Mesenchymal stem cell (in vitro differentiated cells and primary cell): ENCODE results near the gene MIDN.

Experiments used
- DNase-seq: peaks from one replicate; pipeline ENCODE4 v3.0.0-alpha.2; 2013
- H2AFZ ChIP-seq: one replicate; pipeline ENCODE4 v1.6.1; 2013; ENCODE audit warnings: low read depth, mild to moderate bottlenecking, control low read depth, inconsistent platforms, low read length, moderate library complexity
- H2AK5ac ChIP-seq: 2 replicates; pipeline ENCODE4 v1.6.1; 2013; ENCODE audit warnings: low read length, moderate library complexity, mild to moderate bottlenecking, inconsistent platforms; ENCODE audit not compliant: severe bottlenecking
- H2BK120ac ChIP-seq: one replicate; pipeline ENCODE4 v1.6.1; 2013; ENCODE audit warnings: low read depth, mild to moderate bottlenecking, inconsistent platforms, low read length, moderate library complexity
- H2BK12ac ChIP-seq, 2 experiments: one replicate each; pipeline ENCODE4 v1.6.1; 2013; ENCODE audit warnings: inconsistent platforms in 2 of 2, low read length in 2 of 2, mild to moderate bottlenecking in 2 of 2, moderate library complexity in 2 of 2, control low read depth in 1 of 2
- H2BK15ac ChIP-seq: one replicate; pipeline ENCODE4 v1.6.1; 2013; ENCODE audit warnings: mild to moderate bottlenecking, low read depth, inconsistent platforms; ENCODE audit not compliant: poor library complexity, severe bottlenecking
- H2BK5ac ChIP-seq: 2 replicates; pipeline ENCODE4 v1.6.1; 2013; ENCODE audit warnings: low read depth, mild to moderate bottlenecking, low read length, control low read depth, inconsistent platforms; ENCODE audit not compliant: poor library complexity, severe bottlenecking
- H3K14ac ChIP-seq, 2 experiments: one replicate each; pipeline ENCODE4 v1.6.1; 2013; ENCODE audit warnings: inconsistent platforms in 2 of 2, low read length in 2 of 2, control low read depth in 1 of 2, mild to moderate bottlenecking in 1 of 2, moderate library complexity in 1 of 2
- H3K18ac ChIP-seq, 2 experiments: one replicate each; pipeline ENCODE4 v1.6.1; 2013; ENCODE audit warnings: inconsistent platforms in 2 of 2, low read length in 2 of 2, control low read depth in 1 of 2, low read depth in 1 of 2, mild to moderate bottlenecking in 1 of 2
- H3K23ac ChIP-seq, 2 experiments: one replicate each; pipeline ENCODE4 v1.6.1; 2013; ENCODE audit warnings: inconsistent platforms in 2 of 2, low read length in 2 of 2, mild to moderate bottlenecking in 2 of 2, moderate library complexity in 2 of 2, control low read depth in 1 of 2
- H3K27ac ChIP-seq: 2 replicates; pipeline ENCODE4 v1.5.1; 2013; ENCODE audit warnings: mild to moderate bottlenecking, moderate library complexity, low read length, control low read depth, inconsistent platforms; ENCODE audit not compliant: poor library complexity, severe bottlenecking
- H3K27me3 ChIP-seq, 2 experiments: 2 replicates each; pipeline versions ENCODE4 v1.6.1 to v1.7.0; 2013; ENCODE audit warnings: low read length in 2 of 2, mild to moderate bottlenecking in 2 of 2, moderate library complexity in 2 of 2, control low read depth in 1 of 2, inconsistent platforms in 1 of 2; ENCODE audit not compliant: control insufficient read depth in 1 of 2, insufficient read depth in 1 of 2
- H3K36me3 ChIP-seq, 2 experiments: 2 replicates each; pipeline versions ENCODE4 v1.6.1 to v1.7.0; 2013; ENCODE audit warnings: low read length in 2 of 2, control low read depth in 1 of 2, inconsistent platforms in 1 of 2, low read depth in 1 of 2, mild to moderate bottlenecking in 1 of 2; ENCODE audit not compliant: insufficient read depth in 2 of 2, control insufficient read depth in 1 of 2
- H3K4ac ChIP-seq, 2 experiments: one replicate each; pipeline ENCODE4 v1.6.1; 2013; ENCODE audit warnings: inconsistent platforms in 2 of 2, low read length in 2 of 2, mild to moderate bottlenecking in 2 of 2, moderate library complexity in 2 of 2, control low read depth in 1 of 2, low read depth in 1 of 2
- H3K4me1 ChIP-seq: 2 replicates; pipeline ENCODE4 v1.6.1; 2013; ENCODE audit warnings: low read depth, low read length, control low read depth; ENCODE audit not compliant: control insufficient read depth, insufficient read depth
- H3K4me2 ChIP-seq: 2 replicates; pipeline ENCODE4 v1.6.1; 2013; ENCODE audit warnings: low read length, mild to moderate bottlenecking, inconsistent platforms; ENCODE audit not compliant: poor library complexity, severe bottlenecking
- H3K4me3 ChIP-seq, 2 experiments: 2 replicates each; pipeline versions ENCODE4 v1.5.1 to v1.7.0; 2013; ENCODE audit warnings: low read length in 2 of 2, mild to moderate bottlenecking in 2 of 2, control low read depth in 1 of 2, low read depth in 1 of 2; ENCODE audit not compliant: insufficient read depth in 1 of 2
- H3K79me1 ChIP-seq: replicated peaks from 2 replicates; pipeline ENCODE4 v1.6.1; 2013; ENCODE audit warnings: mild to moderate bottlenecking, control low read depth, low read length, inconsistent platforms; ENCODE audit not compliant: poor library complexity, severe bottlenecking
- H3K9ac ChIP-seq: 2 replicates; pipeline ENCODE4 v1.7.0; 2013; ENCODE audit warnings: mild to moderate bottlenecking, low read length, moderate library complexity
- H3K9me3 ChIP-seq: 2 replicates; pipeline ENCODE4 v1.7.0; 2013; ENCODE audit warnings: mild to moderate bottlenecking, low read length; ENCODE audit not compliant: control insufficient read depth
- H4K8ac ChIP-seq: one replicate; pipeline ENCODE4 v1.6.1; 2013; ENCODE audit warnings: inconsistent platforms, mild to moderate bottlenecking, low read length, moderate library complexity
- H4K91ac ChIP-seq: one replicate; pipeline ENCODE4 v1.6.1; 2013; ENCODE audit warnings: mild to moderate bottlenecking, low read length, inconsistent platforms
- WGBS: methylation state at CpG from one replicate; pipeline ENCODE4 v1.1.7; 2013; ENCODE audit warnings: mixed read lengths; 5-methylcytosine and 5-hydroxymethylcytosine counted together

Gene MIDN

DNA sequence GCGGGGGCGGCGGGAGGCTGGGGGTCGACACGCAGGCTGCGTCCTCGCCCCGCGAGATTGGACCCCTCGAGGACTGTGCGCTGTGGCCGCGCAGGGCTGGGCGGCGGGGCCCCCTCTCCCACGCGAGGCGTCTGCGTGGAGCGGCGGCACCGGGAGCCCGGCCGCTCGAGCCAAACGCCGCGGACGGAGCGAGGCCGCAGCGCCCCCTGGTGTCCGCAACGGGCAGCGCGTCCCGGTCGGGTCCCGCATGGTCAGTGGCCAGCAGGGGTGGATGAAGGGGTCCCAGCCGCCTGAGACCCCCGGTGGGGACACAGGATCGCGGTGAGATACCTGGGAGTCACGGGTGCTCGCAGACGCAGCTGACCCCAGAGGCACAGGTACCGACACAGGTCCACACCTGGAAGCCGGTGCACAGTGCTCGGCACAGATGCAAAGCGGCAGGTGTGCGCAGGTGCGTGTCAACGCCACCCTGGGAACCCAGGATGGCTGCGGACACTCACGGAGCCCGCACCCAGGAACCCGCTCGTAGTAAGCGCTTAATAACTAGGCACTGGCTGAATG lies 18.6 kb downstream of the MIDN start:
- Histone ChIP-seq H2BK120ac (no peak overlapping the region), H4K8ac (peak overlapping the region; percentile 4), H3K18ac (peak overlapping the region in 1 of 2 experiments; percentile 97), H2BK5ac (no peak overlapping the region), H4K91ac (peak overlapping the region; percentile 86), H3K27ac (no peak overlapping the region), H3K27me3 (no peaks in the 10 kb centered on the region), H3K23ac (peak overlapping the region in 1 of 2 experiments; percentile 85), H3K4me1 (peaks cover 72% of the 10 kb centered on the region), H3K4me2 (peak overlapping the region; percentile 91), H2AK5ac (no peak overlapping the region), H3K14ac (peak overlapping the region in 1 of 2 experiments; percentile 66), H3K4me3 (peak overlapping the region; percentile 62 to 86), H3K36me3 (peaks cover 13 to 25% of the 10 kb centered on the region in 2 experiments), H3K9me3 (no peaks in the 10 kb centered on the region), H3K9ac (peak overlapping the region; percentile 86), H2AFZ (no peak overlapping the region), H2BK15ac (peak overlapping the region; percentile 67), H3K79me1 (peaks cover 8% of the 10 kb centered on the region), H3K4ac (peak overlapping the region in 1 of 2 experiments; percentile 76), H2BK12ac (peak overlapping the region in 1 of 2 experiments; percentile 99)
- no peak for DNase-seq
- 3% methylated on average over 55 of the region's 59 CpGs for WGBS

DNA sequence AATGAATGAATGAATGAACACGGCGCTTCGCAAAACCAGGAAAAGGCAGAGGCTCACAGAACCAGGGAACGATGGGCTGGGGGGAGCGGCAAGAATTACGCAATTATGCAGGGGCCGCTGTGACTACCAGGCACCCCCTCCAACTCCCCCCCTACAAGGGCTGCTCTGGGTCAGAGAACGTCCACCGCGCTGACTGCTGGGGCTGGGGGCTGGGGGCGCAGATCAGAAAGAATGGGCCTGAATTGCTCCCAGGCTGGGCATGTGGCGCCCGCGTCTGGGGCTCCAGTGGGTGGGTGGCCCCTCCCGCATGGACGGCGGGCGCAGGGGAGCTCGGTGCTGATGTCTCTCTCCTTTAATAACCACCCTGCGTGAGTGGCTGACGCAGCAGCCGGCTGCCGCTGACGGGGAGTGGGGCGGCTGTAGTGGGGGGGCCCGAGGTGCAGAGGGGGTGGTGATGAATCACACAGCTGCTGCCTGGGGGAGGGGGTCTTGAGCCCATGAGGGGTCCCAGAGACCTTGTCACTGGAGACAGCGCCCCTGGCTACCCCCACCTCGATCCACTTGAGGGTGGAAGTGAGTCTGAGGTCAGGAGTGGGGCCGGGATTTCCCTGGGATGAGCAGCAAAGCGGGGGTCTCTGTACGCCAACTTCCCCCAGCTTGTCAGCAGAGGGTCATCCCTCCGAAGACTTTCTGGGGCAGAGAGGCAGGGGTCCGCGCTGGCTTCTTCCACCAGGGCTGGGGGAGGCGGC lies 19.3 kb downstream of the MIDN start:
- Histone ChIP-seq H3K4me1 (peaks cover 68% of the 10 kb centered on the region), H3K27ac (no peak overlapping the region), H3K36me3 (peaks cover 20 to 31% of the 10 kb centered on the region in 2 experiments), H2BK5ac (peak overlapping the region; percentile 4), H4K8ac (no peak overlapping the region), H2BK12ac (peak overlapping the region; percentile 40 to 87), H3K18ac (peak overlapping the region; percentile 9 to 70), H2BK15ac (peak overlapping the region; percentile 88), H4K91ac (no peak overlapping the region), H3K79me1 (peaks cover 8% of the 10 kb centered on the region), H3K4me3 (peak overlapping the region in 1 of 2 experiments; percentile 86), H3K9me3 (no peaks in the 10 kb centered on the region), H3K9ac (peak overlapping the region; percentile 86), H3K27me3 (no peaks in the 10 kb centered on the region), H3K14ac (no peak overlapping the region), H3K23ac (peak overlapping the region in 1 of 2 experiments; percentile 68), H3K4me2 (peak overlapping the region; percentile 91), H3K4ac (peak overlapping the region; percentile 9 to 85), H2BK120ac (peak overlapping the region; percentile 83), H2AFZ (no peak overlapping the region), H2AK5ac (no peak overlapping the region)
- 42% methylated on average over 30 of the region's 35 CpGs for WGBS
- DNase-seq = peak; percentile 75

DNA sequence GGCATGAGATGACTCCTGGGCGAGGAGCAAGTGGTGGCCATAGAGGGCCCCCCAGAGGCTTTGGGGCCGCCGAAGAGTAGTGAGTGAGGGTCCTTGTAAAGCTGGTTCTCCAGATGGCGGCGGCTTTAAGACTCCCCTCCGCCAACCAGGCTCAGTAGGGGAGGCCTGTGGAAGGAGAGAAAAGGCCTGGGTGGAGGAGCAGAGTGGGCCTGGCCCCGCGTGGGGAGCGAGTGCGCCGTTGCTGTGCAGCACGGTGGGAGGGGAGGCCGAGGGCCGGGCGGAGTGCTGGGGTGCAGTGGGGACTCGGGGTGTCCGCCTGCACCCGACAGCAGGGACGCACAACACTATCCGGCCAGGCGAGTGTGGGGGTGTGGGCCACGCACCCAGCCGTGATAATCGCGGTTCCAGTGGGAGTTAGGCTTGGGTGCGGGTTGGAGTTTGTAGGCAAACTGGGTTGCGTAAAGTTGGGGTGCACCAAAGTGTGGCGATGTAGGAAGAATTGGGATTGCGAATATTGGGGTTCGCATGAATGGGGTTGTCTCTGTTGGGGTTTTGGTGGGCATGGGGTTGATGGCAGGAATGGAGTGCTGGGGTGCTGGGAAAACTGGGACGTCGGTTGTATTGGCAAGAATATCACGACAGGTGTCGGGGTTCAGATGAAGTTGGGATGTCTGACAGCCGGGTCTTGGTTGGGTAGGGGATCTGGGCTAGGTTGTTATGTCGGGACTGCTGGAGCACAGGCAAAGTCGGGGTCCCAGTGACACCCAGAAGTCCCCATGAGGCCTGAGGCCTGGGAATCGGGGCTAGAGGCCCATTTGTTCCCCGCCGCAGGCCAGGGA lies 20.1 kb downstream of the MIDN start:
- Histone ChIP-seq H2AK5ac (peak overlapping the region; percentile 64), H3K14ac (no peak overlapping the region), H2BK120ac (peak overlapping the region; percentile 83), H2BK12ac (peak overlapping the region in 1 of 2 experiments; percentile 87), H3K18ac (peak overlapping the region in 1 of 2 experiments; percentile 78), H3K9me3 (no peaks in the 10 kb centered on the region), H2AFZ (no peak overlapping the region), H3K4me3 (peak overlapping the region; percentile 16 to 86), H4K91ac (no peak overlapping the region), H2BK15ac (peak overlapping the region; percentile 88), H3K36me3 (peaks cover 28 to 39% of the 10 kb centered on the region in 2 experiments), H3K27ac (peak overlapping the region; percentile 56), H4K8ac (no peak overlapping the region), H3K23ac (peak overlapping the region in 1 of 2 experiments; percentile 67), H3K4me1 (peaks cover 67% of the 10 kb centered on the region), H3K79me1 (peaks cover 8% of the 10 kb centered on the region), H2BK5ac (no peak overlapping the region), H3K4me2 (no peak overlapping the region), H3K4ac (peak overlapping the region; percentile 9 to 85), H3K9ac (peak overlapping the region; percentile 86), H3K27me3 (no peaks in the 10 kb centered on the region)
- WGBS = 64% methylated on average over 40 of the region's 40 CpGs
- DNase-seq = no peak
